Measurements from ENCODE around the gene TRMT11.

GRCh38 chr6:126007800-126008199, 21.5 kb downstream of the TRMT11 start:
- no peak for TF ChIP-seq CTCF (IDR thresholded peaks at IDR 0.05; ENCODE audit: low read length)
- no peak for TF ChIP-seq EZH2 (optimal IDR thresholded peaks at IDR 0.05; ENCODE audit: low read depth, low read length)
